Progenitor cell of endocrine pancreas (in vitro differentiated cells): ENCODE results near the gene TOMM20. TPM values are rescaled to one million over a fixed set of nuclear protein-coding genes. Genes with fewer than 3 reads are reported as not detected.

Experiments used
- DNase-seq: peaks from one replicate; pipeline ENCODE4 v3.0.0; 2021; ENCODE audit warnings: low spot score; ENCODE audit not compliant: unreplicated experiment
- H3K27ac Mint-ChIP-seq: 2 replicates; pipeline ENCODE4 v1.8.0; 2021; ENCODE audit warnings: mild to moderate bottlenecking, moderate library complexity, mixed read lengths
- H3K27me3 Mint-ChIP-seq: 2 replicates; pipeline ENCODE4 v1.8.0; 2021; ENCODE audit warnings: mixed read lengths
- H3K36me3 Mint-ChIP-seq: 2 replicates; pipeline ENCODE4 v1.8.0; 2022; ENCODE audit warnings: mixed read lengths; ENCODE audit not compliant: insufficient read depth
- H3K4me1 Mint-ChIP-seq: 2 replicates; pipeline ENCODE4 v1.8.0; 2021; ENCODE audit warnings: low read depth, mixed read lengths
- H3K4me3 Mint-ChIP-seq: 2 replicates; pipeline ENCODE4 v1.8.0; 2021; ENCODE audit warnings: low read depth, mild to moderate bottlenecking, moderate library complexity, mixed read lengths
- H3K9me3 Mint-ChIP-seq: 2 replicates; pipeline ENCODE4 v1.8.0; 2021; ENCODE audit warnings: low read depth, mixed read lengths
- total RNA-seq: library from RNA; stranded (reverse); gene quantifications from 2 replicates; pipeline ENCODE4 v1.2.1, GENCODE V29; 2021
- TF ChIP-seq, protein P1 (sequence below): fragments of 200-600 bp; sonication (generic); IDR thresholded peaks from one replicate; pipeline ENCODE4 v1.5.0; 2021; ENCODE audit warnings: antibody characterized with exemption, mild to moderate bottlenecking; ENCODE audit not compliant: unreplicated experiment

The TOMM20 gene
- total RNA-seq, 1 donor from 2014 or later = 110 TPM

DNA sequence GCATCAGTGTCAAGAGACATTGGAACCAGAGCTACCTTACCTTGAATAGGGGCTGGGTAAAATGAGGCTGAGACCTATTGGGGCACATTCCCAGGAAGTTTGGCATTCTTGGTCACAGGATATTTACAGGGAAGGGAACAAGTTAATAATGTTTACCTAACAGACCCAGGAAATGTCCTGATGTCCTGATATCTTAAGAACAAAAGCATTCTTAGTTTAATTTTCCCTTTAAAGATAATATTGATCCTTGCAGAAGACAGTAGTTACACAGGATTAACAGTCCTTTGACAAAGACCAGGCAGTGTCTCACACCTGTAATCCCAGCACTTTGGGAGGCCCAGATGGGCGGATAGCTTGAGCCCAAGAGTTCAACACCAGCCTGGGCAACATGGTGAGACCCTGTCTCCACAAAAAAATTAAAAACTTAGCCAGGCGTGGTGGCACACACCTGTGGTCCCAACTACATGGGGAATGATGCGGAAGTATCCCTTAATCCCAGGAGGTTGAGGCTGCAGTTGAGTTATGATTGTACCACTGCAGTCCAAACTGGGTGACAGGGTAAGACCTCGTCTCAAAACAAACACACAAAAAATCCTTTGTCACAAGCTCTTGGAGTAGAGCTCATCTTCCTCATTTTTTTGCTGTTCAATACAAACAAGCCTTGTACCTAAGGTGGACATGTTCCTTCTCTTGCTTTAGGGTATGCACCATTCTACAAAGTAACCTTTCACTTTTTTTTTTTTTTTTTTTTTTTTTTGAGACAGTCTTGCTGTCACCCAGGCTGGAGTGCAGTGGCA is 1.3 kb upstream of the TOMM20 start:
- H3K27me3 Mint-ChIP-seq = no peaks in the 10 kb centered on the region
- peak overlapping the region; percentile 77 for H3K27ac Mint-ChIP-seq
- no peak for DNase-seq
- H3K36me3 Mint-ChIP-seq = peaks cover 23% of the 10 kb centered on the region
- H3K4me1 Mint-ChIP-seq = peaks cover 21% of the 10 kb centered on the region
- TF ChIP-seq, protein P1, sequence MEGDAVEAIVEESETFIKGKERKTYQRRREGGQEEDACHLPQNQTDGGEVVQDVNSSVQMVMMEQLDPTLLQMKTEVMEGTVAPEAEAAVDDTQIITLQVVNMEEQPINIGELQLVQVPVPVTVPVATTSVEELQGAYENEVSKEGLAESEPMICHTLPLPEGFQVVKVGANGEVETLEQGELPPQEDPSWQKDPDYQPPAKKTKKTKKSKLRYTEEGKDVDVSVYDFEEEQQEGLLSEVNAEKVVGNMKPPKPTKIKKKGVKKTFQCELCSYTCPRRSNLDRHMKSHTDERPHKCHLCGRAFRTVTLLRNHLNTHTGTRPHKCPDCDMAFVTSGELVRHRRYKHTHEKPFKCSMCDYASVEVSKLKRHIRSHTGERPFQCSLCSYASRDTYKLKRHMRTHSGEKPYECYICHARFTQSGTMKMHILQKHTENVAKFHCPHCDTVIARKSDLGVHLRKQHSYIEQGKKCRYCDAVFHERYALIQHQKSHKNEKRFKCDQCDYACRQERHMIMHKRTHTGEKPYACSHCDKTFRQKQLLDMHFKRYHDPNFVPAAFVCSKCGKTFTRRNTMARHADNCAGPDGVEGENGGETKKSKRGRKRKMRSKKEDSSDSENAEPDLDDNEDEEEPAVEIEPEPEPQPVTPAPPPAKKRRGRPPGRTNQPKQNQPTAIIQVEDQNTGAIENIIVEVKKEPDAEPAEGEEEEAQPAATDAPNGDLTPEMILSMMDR = no peak
- H3K4me3 Mint-ChIP-seq = peak overlapping the region; percentile 53
- no peaks in the 10 kb centered on the region for H3K9me3 Mint-ChIP-seq

DNA sequence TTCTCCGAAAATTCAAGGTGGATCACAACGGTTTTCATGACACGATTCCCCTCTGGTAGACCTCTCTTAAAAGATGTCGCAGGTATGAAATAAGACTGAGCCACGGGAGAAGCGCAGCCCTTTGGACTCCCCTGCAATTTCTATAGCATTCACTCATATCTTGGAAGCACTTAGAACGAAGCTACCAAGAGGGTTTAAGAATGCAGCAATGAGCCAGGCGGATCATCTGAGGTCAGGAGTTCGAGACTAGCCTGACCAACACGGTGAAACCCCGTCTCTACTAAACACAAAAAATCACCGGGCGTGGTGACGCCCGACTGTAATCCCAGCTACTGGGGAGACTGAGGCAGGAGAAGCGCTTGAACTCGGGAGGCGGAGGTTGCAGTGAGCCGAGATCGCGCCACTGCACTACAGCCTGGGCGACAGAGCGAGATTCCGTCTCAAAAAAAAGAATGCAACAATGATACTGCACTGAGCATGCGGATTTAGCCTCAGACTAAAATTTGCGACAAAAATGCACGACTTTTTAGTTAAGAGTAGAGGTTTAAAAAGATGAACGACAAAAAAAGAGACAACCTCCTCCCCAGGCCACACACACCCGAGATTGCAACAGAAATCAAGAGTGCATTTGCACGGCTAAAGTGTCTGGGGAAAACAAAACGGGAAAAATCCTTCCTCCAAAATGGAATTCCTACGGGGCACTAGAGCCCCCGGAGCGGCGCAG is 743 bp downstream of the TOMM20 start:
- Mint-ChIP-seq H3K9me3 (no peaks in the 10 kb centered on the region), H3K36me3 (peaks cover 18% of the 10 kb centered on the region), H3K4me1 (peaks cover 24% of the 10 kb centered on the region), H3K4me3 (peak overlapping the region; percentile 91), H3K27ac (peak overlapping the region; percentile 100), H3K27me3 (no peaks in the 10 kb centered on the region)
- no peak for DNase-seq
- TF ChIP-seq, protein P1 = no peak

DNA sequence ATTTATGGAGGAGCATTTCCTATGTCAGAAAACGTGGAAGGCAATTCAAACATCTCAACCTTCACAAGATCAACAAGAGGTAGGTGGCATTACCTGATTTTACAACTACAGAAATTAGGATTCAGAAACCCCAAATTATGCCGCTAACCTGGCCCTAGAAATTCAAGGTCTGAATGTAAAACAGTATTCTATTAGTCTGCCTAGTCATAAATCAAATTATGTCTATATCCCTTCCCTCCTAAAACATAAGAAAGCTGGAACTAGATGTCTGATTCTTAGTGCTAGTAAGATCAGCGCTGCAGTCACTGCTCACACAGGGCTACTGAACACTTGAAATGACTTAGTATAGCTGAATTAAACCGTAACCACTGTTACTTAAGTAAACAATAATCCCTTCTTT is 1.4 kb downstream of the TOMM20 start:
- DNase-seq = no peak
- peak overlapping the region; percentile 100 for H3K27ac Mint-ChIP-seq
- peaks cover 25% of the 10 kb centered on the region for H3K4me1 Mint-ChIP-seq

DNA sequence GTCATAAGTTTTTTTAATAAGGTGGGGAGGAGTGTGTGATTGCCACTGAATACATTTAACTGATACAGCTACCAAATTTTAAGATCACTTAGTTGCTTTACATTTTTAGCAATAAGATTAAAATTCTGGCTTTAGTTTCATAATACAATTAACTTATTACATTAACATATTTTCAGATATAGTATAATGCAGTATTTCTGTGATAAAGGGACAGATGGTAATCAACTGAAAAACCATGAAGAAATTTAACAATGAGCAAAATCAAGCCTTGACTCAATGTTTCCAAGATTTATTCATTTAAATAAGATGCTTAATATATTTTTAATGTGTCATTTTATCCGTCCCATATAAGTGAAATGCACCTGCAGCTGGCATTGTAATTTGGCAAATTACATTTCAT is 4.0 kb downstream of the TOMM20 start:
- no peak overlapping the region for H3K4me3 Mint-ChIP-seq
- TF ChIP-seq, protein P1 = no peak
- H3K4me1 Mint-ChIP-seq = peaks cover 23% of the 10 kb centered on the region
- no peak overlapping the region for H3K27ac Mint-ChIP-seq
- no peaks in the 10 kb centered on the region for H3K27me3 Mint-ChIP-seq
- peaks cover 14% of the 10 kb centered on the region for H3K36me3 Mint-ChIP-seq
- DNase-seq = no peak
- no peaks in the 10 kb centered on the region for H3K9me3 Mint-ChIP-seq

More for the DNA sequence above, 1.4 kb downstream of the TOMM20 start:
- H3K9me3 Mint-ChIP-seq = no peaks in the 10 kb centered on the region
- H3K27me3 Mint-ChIP-seq = no peaks in the 10 kb centered on the region
- peaks cover 17% of the 10 kb centered on the region for H3K36me3 Mint-ChIP-seq
- TF ChIP-seq, protein P1 = no peak
- peak overlapping the region; percentile 91 for H3K4me3 Mint-ChIP-seq

DNA sequence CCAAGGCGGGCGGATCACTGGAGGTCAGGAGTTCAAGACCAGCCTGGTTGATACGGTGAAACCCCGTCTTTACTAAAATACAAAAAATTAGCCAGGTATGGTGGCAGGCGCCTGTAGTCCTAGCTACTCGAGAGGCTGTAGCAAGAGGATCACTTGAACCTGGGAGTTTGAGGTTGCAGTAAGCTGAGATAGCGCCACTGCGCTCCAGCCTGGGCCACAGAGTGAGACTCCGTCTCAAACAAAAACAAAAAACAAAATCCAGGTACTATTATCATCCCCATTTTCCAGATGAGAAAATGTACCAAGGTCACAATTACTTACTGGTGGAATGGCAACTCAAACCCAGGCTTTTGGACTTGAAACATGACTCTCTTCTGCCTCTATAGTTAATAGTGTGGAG is 4.5 kb downstream of the TOMM20 start:
- DNase-seq = no peak
- TF ChIP-seq, protein P1 = no peak

More for the DNA sequence above, 4.5 kb downstream of the TOMM20 start:
- Mint-ChIP-seq H3K36me3 (peaks cover 15% of the 10 kb centered on the region), H3K4me3 (no peak overlapping the region), H3K4me1 (peaks cover 21% of the 10 kb centered on the region), H3K27me3 (no peaks in the 10 kb centered on the region), H3K9me3 (no peaks in the 10 kb centered on the region), H3K27ac (no peak overlapping the region)
